Measurements from ENCODE around the gene ZNF700. TPM values are rescaled to one million over a fixed set of nuclear protein-coding genes. Genes with fewer than 3 reads are reported as not detected.
"Not testable (repeated sequence)": the region's sequence is repeated elsewhere in the genome, so short reads cannot be mapped to it uniquely, and the experiment has no call there.

Gene ZNF700
- total RNA-seq, 6 experiments from 2014 or later: 5.1 to 7.6 (median 5.5) TPM

DNA sequence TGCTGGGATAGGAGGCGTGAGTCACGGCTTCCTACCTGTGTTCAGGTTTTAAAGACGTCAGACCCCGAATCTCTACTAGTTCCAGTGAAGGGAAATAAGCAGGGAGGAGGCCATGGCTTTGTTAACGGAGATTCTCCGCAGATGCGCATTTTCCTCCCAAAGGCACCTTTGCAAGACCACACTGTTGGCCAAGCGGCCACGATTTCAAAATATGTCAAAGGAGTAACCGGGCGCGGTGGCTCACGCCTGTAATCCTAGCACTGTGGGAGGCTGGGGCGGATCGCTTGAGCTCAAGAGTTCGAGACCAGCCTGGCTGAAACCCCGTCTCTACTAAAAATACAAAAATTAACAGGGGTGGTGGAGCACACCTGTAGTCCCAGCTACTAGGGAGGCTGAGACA, 61.8 kb downstream of the ZNF700 start:
- DNase-seq (no peak), ATAC-seq (no peak)
- intact Hi-C loops (cut with DNase I): loop anchor here in 1 of 2 donors (10.0 kb wide), 1 partner anchor 102 kb away; the partner anchor contains the start of gene ZNF69
- TF ChIP-seq CTCF (IDR thresholded peaks at IDR 0.05) (no peak), POLR2A (IDR thresholded peaks at IDR 0.05) (no peak)
- H3K27me3 ChIP-seq: no peaks in the 10 kb centered on the region
- H3K9me3 ChIP-seq: no peaks in the 10 kb centered on the region
- H3K4me3 ChIP-seq: no peak overlapping the region
- H3K4me1 ChIP-seq: no peaks in the 10 kb centered on the region
- WGBS (ENCODE audit: insufficient coverage, low coverage, low lambda C conversion rate, missing lambda C conversion rate): 80% methylated on average over 9 of the region's 17 CpGs
- H3K27ac ChIP-seq: no peak overlapping the region
- no peaks in the 10 kb centered on the region for H3K36me3 ChIP-seq

GRCh38 chr19:11987405-11988281, 62.7 kb downstream of the ZNF700 start:
- Histone ChIP-seq H3K27me3 (no peaks in the 10 kb centered on the region), H3K27ac (peak overlapping the region; percentile 77 to 81 (median 78)), H3K9me3 (no peaks in the 10 kb centered on the region), H3K4me1 (no peaks in the 10 kb centered on the region), H3K4me3 (peak overlapping the region; percentile 74 to 91 (median 79)), H3K36me3 (no peaks in the 10 kb centered on the region)
- peak; percentile 99 for ATAC-seq
- WGBS (ENCODE audit: insufficient coverage, low coverage, low lambda C conversion rate, missing lambda C conversion rate): under 1% methylated on average over 23 of the region's 54 CpGs
- peak; percentile 94 to 97 (median 97) for DNase-seq
- intact Hi-C loops (cut with DNase I): loop anchor here in 1 of 2 donors (10.0 kb wide), 1 partner anchor 103 kb away; the partner anchor contains the start of gene ZNF69
- TF ChIP-seq CTCF (IDR thresholded peaks at IDR 0.05): no peak
- peak; percentile 72 for TF ChIP-seq POLR2A (IDR thresholded peaks at IDR 0.05)

DNA sequence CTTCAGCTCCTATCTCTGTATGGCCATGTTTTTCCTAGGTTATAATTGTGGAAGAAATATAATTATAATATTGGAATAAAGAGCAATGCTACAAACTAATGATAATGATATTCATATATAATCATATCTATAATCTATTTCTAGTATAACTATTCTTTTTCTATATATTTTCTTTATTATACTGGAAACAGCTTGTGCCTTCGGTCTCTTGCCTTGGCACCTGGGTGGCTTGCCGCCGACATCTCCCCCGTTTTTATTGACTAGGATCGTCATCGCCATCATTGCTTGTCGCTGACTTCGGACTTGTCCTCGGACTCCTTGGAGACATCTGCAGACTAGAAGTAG, 64.2 kb downstream of the ZNF700 start:
- intact Hi-C loops (cut with DNase I): loop anchor here in 1 of 2 donors (10.0 kb wide), 1 partner anchor 104 kb away; the partner anchor contains the start of gene ZNF69
- H3K27ac ChIP-seq: no peak overlapping the region

GRCh38 chr19:11991921-11992320, 67.0 kb downstream of the ZNF700 start:
- WGBS (ENCODE audit: insufficient coverage, low coverage, low lambda C conversion rate, missing lambda C conversion rate): 62% methylated on average over 4 of the region's 4 CpGs
- intact Hi-C loops (cut with DNase I); H3K4me3 ChIP-seq; DNase-seq; H3K9me3 ChIP-seq; ATAC-seq; H3K36me3 ChIP-seq; H3K27me3 ChIP-seq; H3K4me1 ChIP-seq; H3K27ac ChIP-seq: not testable (repeated sequence)

More for the DNA sequence above, 64.2 kb downstream of the ZNF700 start:
- no peaks in the 10 kb centered on the region for H3K27me3 ChIP-seq
- no peak for TF ChIP-seq POLR2A (IDR thresholded peaks at IDR 0.05)
- no peak for TF ChIP-seq CTCF (IDR thresholded peaks at IDR 0.05)
- H3K4me3 ChIP-seq: peak overlapping the region in 2 of 3 donors; percentile 74 to 79
- H3K4me1 ChIP-seq: no peaks in the 10 kb centered on the region
- no peaks in the 10 kb centered on the region for H3K36me3 ChIP-seq
- ATAC-seq (no peak), DNase-seq (no peak)
- H3K9me3 ChIP-seq: no peaks in the 10 kb centered on the region
- WGBS (ENCODE audit: insufficient coverage, low coverage, low lambda C conversion rate, missing lambda C conversion rate): 43% methylated on average over 9 of the region's 9 CpGs

GRCh38 chr19:11995174-11995573, 70.3 kb downstream of the ZNF700 start:
- 93% methylated on average over 1 of the region's 1 CpG for WGBS (ENCODE audit: insufficient coverage, low coverage, low lambda C conversion rate, missing lambda C conversion rate)
- TF ChIP-seq CTCF (IDR thresholded peaks at IDR 0.05) (no peak), POLR2A (IDR thresholded peaks at IDR 0.05) (no peak)
- H3K36me3 ChIP-seq: no peaks in the 10 kb centered on the region
- no peak overlapping the region for H3K4me3 ChIP-seq
- H3K9me3 ChIP-seq: no peaks in the 10 kb centered on the region
- H3K27me3 ChIP-seq: no peaks in the 10 kb centered on the region
- no peaks in the 10 kb centered on the region for H3K4me1 ChIP-seq
- intact Hi-C loops (cut with DNase I): no loop called here
- no peak for ATAC-seq
- no peak for DNase-seq
- no peak overlapping the region for H3K27ac ChIP-seq
